SK-N-SH treated with all-trans-retinoic acid at 6 μM for 48 hours (cell line): ENCODE results near the gene LGR5.

Experiments used
- ATAC-seq: fragments of 200-7000 bp; cut with Tn5 transposase; 3 replicates; pipeline ENCODE4 v1.9.1; 2020; ENCODE audit warnings: mild to moderate bottlenecking, moderate library complexity
- ISL1 ChIP-seq: fragments of 250-450 bp; sonication (Bioruptor Pico); IDR thresholded peaks from 2 replicates; pipeline ENCODE4 v2.1.2; 2022; ENCODE audit warnings: mild to moderate bottlenecking, moderate library complexity
- OSR1 ChIP-seq: fragments of 250-450 bp; sonication (Bioruptor Pico); IDR thresholded peaks from 2 replicates; pipeline ENCODE4 v1.8.0; 2022; ENCODE audit warnings: moderate library complexity, mild to moderate bottlenecking, inconsistent platforms
- PATZ1 ChIP-seq: fragments of 250-450 bp; sonication (Bioruptor Pico); IDR thresholded peaks from 2 replicates; pipeline ENCODE4 v1.8.0; 2020; ENCODE audit warnings: mild to moderate bottlenecking, moderate library complexity, borderline replicate concordance
- POU6F1 ChIP-seq: fragments of 250-450 bp; sonication (Bioruptor Pico); IDR thresholded peaks from 2 replicates; pipeline ENCODE4 v1.8.0; 2021; ENCODE audit warnings: low read depth, mild to moderate bottlenecking, moderate library complexity, borderline replicate concordance
- PPARA ChIP-seq: fragments of 250-450 bp; sonication (Bioruptor Pico); IDR thresholded peaks from 2 replicates; pipeline ENCODE4 v1.5.0; 2020; ENCODE audit warnings: mild to moderate bottlenecking, borderline replicate concordance
- RARB ChIP-seq: fragments of 250-450 bp; sonication (Bioruptor Pico); IDR thresholded peaks from 2 replicates; pipeline ENCODE4 v1.8.0; 2021; ENCODE audit warnings: mild to moderate bottlenecking, moderate library complexity
- SNAI2 ChIP-seq: fragments of 250-450 bp; sonication (Bioruptor Pico); IDR thresholded peaks from 2 replicates; pipeline ENCODE4 v1.5.0; 2020; ENCODE audit warnings: mild to moderate bottlenecking, moderate library complexity
- TCF4 ChIP-seq: fragments of 250-450 bp; sonication (Bioruptor Pico); IDR thresholded peaks from 2 replicates; pipeline ENCODE4 v1.8.0; 2021; ENCODE audit warnings: mild to moderate bottlenecking, moderate library complexity, borderline replicate concordance
- TSHZ2 ChIP-seq: fragments of 250-450 bp; sonication (Bioruptor Pico); IDR thresholded peaks from 2 replicates; pipeline ENCODE4 v1.5.0; 2020; ENCODE audit warnings: mild to moderate bottlenecking, moderate library complexity
- ZC3H10 ChIP-seq: fragments of 250-450 bp; sonication (Bioruptor Pico); IDR thresholded peaks from 2 replicates; pipeline ENCODE4 v1.5.1; 2021; ENCODE audit warnings: mild to moderate bottlenecking, moderate library complexity
- ZFP3 ChIP-seq: fragments of 250-450 bp; sonication (Bioruptor Pico); IDR thresholded peaks from 2 replicates; pipeline ENCODE4 v1.5.0; 2020; ENCODE audit warnings: mild to moderate bottlenecking, moderate library complexity
- ZFP30 ChIP-seq: fragments of 450-650 bp; formaldehyde crosslinking; IDR thresholded peaks from 2 replicates; pipeline ENCODE4 v1.5.0; 2022; ENCODE audit warnings: mild to moderate bottlenecking, moderate library complexity
- ZNF70 ChIP-seq: fragments of 450-650 bp; formaldehyde crosslinking; IDR thresholded peaks from 2 replicates; pipeline ENCODE4 v1.5.0; 2020; ENCODE audit warnings: mild to moderate bottlenecking, moderate library complexity

Gene LGR5

GRCh38 chr12:71452006-71452405 lies 12.4 kb downstream of the LGR5 start (continued):
- no peak for TF ChIP-seq ISL1 (CRISPR knock-in tag)
- TF ChIP-seq RARB (CRISPR knock-in tag) = no peak
- TF ChIP-seq ZNF70 = no peak

GRCh38 chr12:71455028-71455737 lies 15.6 kb downstream of the LGR5 start:
- ATAC-seq = no peak; the same call in 2 of the 3 replicates
- TF ChIP-seq ZFP30 (CRISPR knock-in tag) = no peak

GRCh38 chr12:71456316-71456715 lies 16.7 kb downstream of the LGR5 start:
- ATAC-seq = no peak
- no peak for TF ChIP-seq ZFP30 (CRISPR knock-in tag)
- no peak for TF ChIP-seq ZNF70
- TF ChIP-seq SNAI2 (CRISPR knock-in tag) = no peak
- TF ChIP-seq POU6F1 (CRISPR knock-in tag) = no peak
- TF ChIP-seq ZC3H10 = no peak
- TF ChIP-seq TSHZ2 = no peak
- TF ChIP-seq TCF4 (CRISPR knock-in tag) = no peak
- no peak for TF ChIP-seq RARB (CRISPR knock-in tag)
- no peak for TF ChIP-seq ZFP3 (CRISPR knock-in tag)
- TF ChIP-seq PATZ1 (CRISPR knock-in tag) = no peak

- no peak for TF ChIP-seq ZFP30 (CRISPR knock-in tag)
- TF ChIP-seq ZFP3 (CRISPR knock-in tag) = no peak
- TF ChIP-seq PPARA (CRISPR knock-in tag) = no peak
- TF ChIP-seq OSR1 = no peak
- TF ChIP-seq, all 23 proteins: peak for 0
- no peak for ATAC-seq
Measured at GRCh38 chr12:71456990-71457389, 17.4 kb downstream of the LGR5 start.

GRCh38 chr12:71460318-71460717 lies 20.7 kb downstream of the LGR5 start:
- no peak for ATAC-seq

More at GRCh38 chr12:71460318-71460717, 20.7 kb downstream of the LGR5 start:
- no peak for TF ChIP-seq TSHZ2
